ENCODE results near the gene DLGAP1. TPM values are rescaled to one million over a fixed set of nuclear protein-coding genes. Genes with fewer than 3 reads are reported as not detected.

DLGAP1 gene
- total RNA-seq, 1 experiment from 2014 or later = 0.39 TPM

DNA sequence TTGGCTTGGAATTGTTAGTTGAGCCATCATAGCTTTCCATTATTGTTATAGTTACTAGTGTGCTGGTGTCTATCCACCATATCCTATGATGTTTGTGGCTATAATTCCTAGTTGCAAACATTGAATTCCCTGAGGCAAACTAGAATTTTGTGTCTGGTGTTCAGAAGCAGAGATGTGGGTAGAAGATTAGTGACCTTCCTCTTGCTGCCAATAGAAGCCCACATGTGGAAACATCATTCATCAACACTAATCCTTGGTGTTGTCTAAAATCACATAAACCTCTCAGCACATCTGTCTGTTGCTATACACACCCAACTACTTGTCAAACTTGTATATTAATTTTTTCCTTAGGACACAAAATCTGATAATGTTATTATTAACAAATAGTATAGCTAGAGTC, 631.0 kb downstream of the DLGAP1 start:
- no peaks in the 10 kb centered on the region for H3K36me3 ChIP-seq (ENCODE audit: control insufficient read depth in 1 of 2, insufficient read depth in 2 of 2, low read length in 2 of 2)
- no TSS peak for BruUV-seq (replicated peaks)
- no peak overlapping the region for H2AFZ ChIP-seq (ENCODE audit: low read depth, low read length, poor library complexity, severe bottlenecking)

More for the DNA sequence above, 631.0 kb downstream of the DLGAP1 start:
- Histone ChIP-seq H3K4me2 (ENCODE audit: low read length) (no peak overlapping the region), H3K9me3 (ENCODE audit: control insufficient read depth in 1 of 2, insufficient read depth in 1 of 2, low read depth in 1 of 2, low read length in 2 of 2) (no peaks in the 10 kb centered on the region), H3K27ac (ENCODE audit: low read depth, low read length) (no peak overlapping the region), H4K20me1 (ENCODE audit: insufficient read depth) (no peaks in the 10 kb centered on the region), H3K4me3 (replicated peaks in 1 of 2; ENCODE audit: low read depth in 1 of 2, low read length in 2 of 2) (no peak overlapping the region), H3K27me3 (ENCODE audit: insufficient read depth, low read length) (no peaks in the 10 kb centered on the region), H3K79me2 (ENCODE audit: insufficient read depth, low read length) (no peaks in the 10 kb centered on the region), H3K4me1 (ENCODE audit: control insufficient read depth in 1 of 2, insufficient read depth in 2 of 2, low read length in 2 of 2) (no peaks in the 10 kb centered on the region), H3K9ac (ENCODE audit: low read length) (no peak overlapping the region), H3K9me2 (ENCODE audit: insufficient read depth) (no peaks in the 10 kb centered on the region)
- intact Hi-C loops (cut with micrococcal nuclease) = no loop called here
- ChIA-PET POLR2A (no interaction called here), RAD21 (ENCODE audit: low non-redundant PET in 1 of 2, low total read pairs in 2 of 2, uncharacterized antibody in 2 of 2, unreplicated experiment in 2 of 2) (no interaction called here), CTCF (no interaction called here)
- DNase-seq (ENCODE audit: low read depth, low spot score) (no peak), ATAC-seq (no peak)
- TF ChIP-seq CBX3 (IDR thresholded peaks at IDR 0.05; ENCODE audit: low read depth) (no peak), EZH2 (IDR thresholded peaks at IDR 0.05) (no peak), ELF1 (IDR thresholded peaks at IDR 0.05; ENCODE audit: borderline replicate concordance, low read depth) (no peak), REST (IDR thresholded peaks at IDR 0.05; ENCODE audit: low read depth) (no peak), YY1 (IDR thresholded peaks at IDR 0.05; ENCODE audit: extremely low read depth, insufficient replicate concordance, low read depth, low read length) (no peak), SIN3A (IDR thresholded peaks at IDR 0.05; ENCODE audit: low read depth) (no peak), POLR2AphosphoS5 (IDR thresholded peaks at IDR 0.05; ENCODE audit: low read depth, low read length) (no peak), ZFX (IDR thresholded peaks at IDR 0.05) (no peak), SRF (IDR thresholded peaks at IDR 0.05; ENCODE audit: low read depth) (no peak), TCF7L2 (IDR thresholded peaks at IDR 0.05; ENCODE audit: borderline replicate concordance, extremely low read depth, insufficient read depth, insufficient read length) (no peak), EGR1 (IDR thresholded peaks at IDR 0.05; ENCODE audit: low read depth) (no peak), JUND (IDR thresholded peaks at IDR 0.05) (no peak), RAD21 (IDR thresholded peaks at IDR 0.05; ENCODE audit: low read depth) (no peak), ZBTB33 (IDR thresholded peaks at IDR 0.05; ENCODE audit: extremely low read depth, insufficient replicate concordance, low read length) (no peak), SP1 (IDR thresholded peaks at IDR 0.05; ENCODE audit: low read depth) (no peak), ATF3 (IDR thresholded peaks at IDR 0.05) (no peak)
- TF ChIP-seq, protein P1, sequence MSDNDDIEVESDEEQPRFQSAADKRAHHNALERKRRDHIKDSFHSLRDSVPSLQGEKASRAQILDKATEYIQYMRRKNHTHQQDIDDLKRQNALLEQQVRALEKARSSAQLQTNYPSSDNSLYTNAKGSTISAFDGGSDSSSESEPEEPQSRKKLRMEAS (IDR thresholded peaks at IDR 0.05) = no peak

Measured in HCT116 (cell line).